Measurements from ENCODE around the gene MAN1A1. TPM values are rescaled to one million over a fixed set of nuclear protein-coding genes. Genes with fewer than 3 reads are reported as not detected.

MAN1A1 gene
- polyA plus RNA-seq, 2 of the 4 experiments (the other 2 are of a cell fraction), result 0.05 TPM; not detected in 1

- TF ChIP-seq CTCF (IDR thresholded peaks at IDR 0.05), result no peak
- TF ChIP-seq POLR2AphosphoS2 (conservative IDR thresholded peaks at IDR 0.05; ENCODE audit: low read length), result no peak
Measured at GRCh38 chr6:119231394-119231793, 118.2 kb downstream of the MAN1A1 start (continued).

- ChIA-PET POLR2A (no interaction called here), CTCF (no interaction called here)
- no peaks in the 10 kb centered on the region for H3K4me1 ChIP-seq
- no peak overlapping the region for H3K27ac ChIP-seq
- 22% methylated on average over 4 of the region's 4 CpGs for WGBS (ENCODE audit: missing lambda C conversion rate)
- H3K4me3 ChIP-seq, result no peak overlapping the region
- ATAC-seq (no peak), DNase-seq (ENCODE audit: low read depth in 1 of 2, low spot score in 1 of 2) (no peak), FAIRE-seq (no peak)
- TF ChIP-seq, protein P1, sequence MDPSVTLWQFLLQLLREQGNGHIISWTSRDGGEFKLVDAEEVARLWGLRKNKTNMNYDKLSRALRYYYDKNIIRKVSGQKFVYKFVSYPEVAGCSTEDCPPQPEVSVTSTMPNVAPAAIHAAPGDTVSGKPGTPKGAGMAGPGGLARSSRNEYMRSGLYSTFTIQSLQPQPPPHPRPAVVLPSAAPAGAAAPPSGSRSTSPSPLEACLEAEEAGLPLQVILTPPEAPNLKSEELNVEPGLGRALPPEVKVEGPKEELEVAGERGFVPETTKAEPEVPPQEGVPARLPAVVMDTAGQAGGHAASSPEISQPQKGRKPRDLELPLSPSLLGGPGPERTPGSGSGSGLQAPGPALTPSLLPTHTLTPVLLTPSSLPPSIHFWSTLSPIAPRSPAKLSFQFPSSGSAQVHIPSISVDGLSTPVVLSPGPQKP (IDR thresholded peaks at IDR 0.05; ENCODE audit: low read depth, low read length), result no peak
- no peaks in the 10 kb centered on the region for H3K9me3 ChIP-seq
- no peak overlapping the region for H3K4me2 ChIP-seq
Measured at GRCh38 chr6:119230160-119230559, 119.4 kb downstream of the MAN1A1 start.

DNA sequence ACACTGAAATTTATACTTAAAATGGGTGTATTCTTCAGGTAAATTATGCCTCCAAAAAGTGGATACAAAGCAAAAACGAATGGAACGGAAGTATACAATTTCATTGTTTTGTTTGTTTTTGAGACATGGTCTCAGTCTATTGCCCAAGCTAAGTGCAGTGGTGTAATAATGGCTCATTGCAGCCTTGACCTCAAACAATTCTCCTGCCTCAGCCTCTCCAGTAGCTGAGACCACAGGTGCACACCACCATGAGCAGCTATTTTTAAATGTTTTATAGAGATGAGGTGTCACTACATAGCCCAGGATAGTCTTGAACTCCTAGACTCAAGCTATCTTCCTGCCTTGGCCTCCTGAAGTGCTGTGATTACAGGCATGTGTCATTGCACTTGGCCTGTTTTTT is 122.2 kb downstream of the MAN1A1 start:
- TF ChIP-seq POLR2A (IDR thresholded peaks at IDR 0.05; ENCODE audit: low read length), result no peak
- TF ChIP-seq ZSCAN20 (CRISPR knock-in tag; IDR thresholded peaks at IDR 0.05), result no peak
- no peak for TF ChIP-seq ZNF302 (CRISPR knock-in tag; IDR thresholded peaks at IDR 0.05)
- no peak for TF ChIP-seq NFE2L2 (conservative IDR thresholded peaks at IDR 0.05; ENCODE audit: low read length)
- TF ChIP-seq CEBPB (IDR thresholded peaks at IDR 0.05), result no peak
- no peak for TF ChIP-seq HOXB5 (CRISPR knock-in tag; IDR thresholded peaks at IDR 0.05)
- no peak for TF ChIP-seq HOXA7 (CRISPR knock-in tag; IDR thresholded peaks at IDR 0.05)
- TF ChIP-seq HEYL (CRISPR knock-in tag; IDR thresholded peaks at IDR 0.05), result no peak
- TF ChIP-seq, protein P2, sequence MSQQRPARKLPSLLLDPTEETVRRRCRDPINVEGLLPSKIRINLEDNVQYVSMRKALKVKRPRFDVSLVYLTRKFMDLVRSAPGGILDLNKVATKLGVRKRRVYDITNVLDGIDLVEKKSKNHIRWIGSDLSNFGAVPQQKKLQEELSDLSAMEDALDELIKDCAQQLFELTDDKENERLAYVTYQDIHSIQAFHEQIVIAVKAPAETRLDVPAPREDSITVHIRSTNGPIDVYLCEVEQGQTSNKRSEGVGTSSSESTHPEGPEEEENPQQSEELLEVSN (IDR thresholded peaks at IDR 0.05; ENCODE audit: borderline replicate concordance, low read depth), result no peak
- H3K9me3 ChIP-seq, result no peaks in the 10 kb centered on the region
- no peak for ATAC-seq
- DNase-seq (ENCODE audit: low read depth in 1 of 2, low spot score in 1 of 2), result no peak
- no peak overlapping the region for H3K27ac ChIP-seq
- ChIA-PET CTCF (no interaction called here), POLR2A (no interaction called here)
- no peak overlapping the region for H3K4me2 ChIP-seq
- no peak overlapping the region for H3K4me3 ChIP-seq
- FAIRE-seq, result no peak
- no peaks in the 10 kb centered on the region for H3K4me1 ChIP-seq
- WGBS (ENCODE audit: missing lambda C conversion rate), result 57% methylated on average over 2 of the region's 2 CpGs

GRCh38 chr6:119226089-119226488 is 123.5 kb downstream of the MAN1A1 start:
- no peak overlapping the region for H3K4me3 ChIP-seq
- no peak overlapping the region for H3K4me2 ChIP-seq
- WGBS (ENCODE audit: missing lambda C conversion rate), result 31% methylated on average over 4 of the region's 4 CpGs
- FAIRE-seq, result no peak
- ChIA-PET POLR2A (no interaction called here), CTCF (no interaction called here)
- no peak for DNase-seq (ENCODE audit: low read depth in 1 of 2, low spot score in 1 of 2)
- ATAC-seq, result no peak
- H3K9me3 ChIP-seq, result no peaks in the 10 kb centered on the region
- H3K27ac ChIP-seq, result no peak overlapping the region
- no peak for TF ChIP-seq CBX2 (IDR thresholded peaks at IDR 0.05; ENCODE audit: borderline replicate concordance, low read depth)
- no peak for TF ChIP-seq PBX3 (IDR thresholded peaks at IDR 0.05)
- TF ChIP-seq, protein P3, sequence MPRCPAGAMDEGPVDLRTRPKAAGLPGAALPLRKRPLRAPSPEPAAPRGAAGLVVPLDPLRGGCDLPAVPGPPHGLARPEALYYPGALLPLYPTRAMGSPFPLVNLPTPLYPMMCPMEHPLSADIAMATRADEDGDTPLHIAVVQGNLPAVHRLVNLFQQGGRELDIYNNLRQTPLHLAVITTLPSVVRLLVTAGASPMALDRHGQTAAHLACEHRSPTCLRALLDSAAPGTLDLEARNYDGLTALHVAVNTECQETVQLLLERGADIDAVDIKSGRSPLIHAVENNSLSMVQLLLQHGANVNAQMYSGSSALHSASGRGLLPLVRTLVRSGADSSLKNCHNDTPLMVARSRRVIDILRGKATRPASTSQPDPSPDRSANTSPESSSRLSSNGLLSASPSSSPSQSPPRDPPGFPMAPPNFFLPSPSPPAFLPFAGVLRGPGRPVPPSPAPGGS (IDR thresholded peaks at IDR 0.05), result no peak
- no peak for TF ChIP-seq TFCP2L1 (CRISPR knock-in tag; IDR thresholded peaks at IDR 0.05)
- TF ChIP-seq RNF2 (IDR thresholded peaks at IDR 0.05; ENCODE audit: borderline replicate concordance, low read depth), result no peak
- no peak for TF ChIP-seq CBX8 (IDR thresholded peaks at IDR 0.05)
- no peak for TF ChIP-seq CHD2 (IDR thresholded peaks at IDR 0.05; ENCODE audit: low read length, partially characterized antibody)
- H3K4me1 ChIP-seq, result no peaks in the 10 kb centered on the region
